Large intestine (tissue), 3 donors: ENCODE measurements around the gene FTO. TPM values are rescaled to one million over a fixed set of nuclear protein-coding genes. Genes with fewer than 3 reads are reported as not detected.

Experiments used
- DNase-seq, 2 donors: peaks; one replicate each; pipeline versions ENCODE4 v3.0.0 to v3.0.0-alpha.2; 2013
- H3K27ac ChIP-seq: one replicate; pipeline ENCODE4 v1.5.1; 2013; ENCODE audit warnings: low read length
- H3K27me3 ChIP-seq: 2 replicates; pipeline ENCODE4 v1.6.1; 2013; ENCODE audit warnings: low read length; ENCODE audit not compliant: control insufficient read depth, insufficient read depth
- H3K36me3 ChIP-seq: 2 replicates; pipeline ENCODE4 v1.6.1; 2013; ENCODE audit warnings: low read length; ENCODE audit not compliant: control insufficient read depth, insufficient read depth
- H3K4me1 ChIP-seq: one replicate; pipeline ENCODE4 v1.6.1; 2013; ENCODE audit warnings: low read length; ENCODE audit not compliant: control insufficient read depth, insufficient read depth
- H3K4me3 ChIP-seq: one replicate; pipeline ENCODE4 v1.5.1; 2013; ENCODE audit warnings: low read length
- H3K9me3 ChIP-seq: one replicate; pipeline ENCODE4 v1.6.1; 2013; ENCODE audit warnings: mild to moderate bottlenecking, low read depth, low read length, moderate library complexity; ENCODE audit not compliant: control insufficient read depth
- whole genome bisulfite sequencing: methylation state at CpG from one replicate; pipeline ENCODE4 v1.1.5; 2013; ENCODE audit warnings: low lambda C conversion rate; ENCODE audit not compliant: insufficient coverage; 5-methylcytosine and 5-hydroxymethylcytosine counted together
- polyA plus RNA-seq: library from polyadenylated mRNA; unstranded; fragments of 120-200 nt; gene quantifications from one replicate; pipeline ENCODE4 v1.2.1, GENCODE V29; 2013

FTO gene
- polyA plus RNA-seq, 1 donor: 43.1 TPM

- no CpG with 5 or more reads among the region's 3 CpGs for WGBS
- Histone ChIP-seq H3K4me3 (no peak overlapping the region), H3K36me3 (peaks cover 3% of the 10 kb centered on the region), H3K4me1 (no peaks in the 10 kb centered on the region), H3K27ac (no peak overlapping the region), H3K9me3 (no peaks in the 10 kb centered on the region), H3K27me3 (no peaks in the 10 kb centered on the region)
- DNase-seq: no peak
These were observed 204.8 kb downstream of the FTO start for GRCh38 chr16:53908731-53909130.

- H3K36me3 ChIP-seq: no peaks in the 10 kb centered on the region
- WGBS: 100% methylated on average over 3 of the region's 7 CpGs
- H3K9me3 ChIP-seq: no peaks in the 10 kb centered on the region
- H3K4me3 ChIP-seq: no peak overlapping the region
- no peaks in the 10 kb centered on the region for H3K27me3 ChIP-seq
- DNase-seq: no peak
- H3K4me1 ChIP-seq: no peaks in the 10 kb centered on the region
- H3K27ac ChIP-seq: no peak overlapping the region
These were observed 207.0 kb downstream of the FTO start for GRCh38 chr16:53910990-53911389.

DNA sequence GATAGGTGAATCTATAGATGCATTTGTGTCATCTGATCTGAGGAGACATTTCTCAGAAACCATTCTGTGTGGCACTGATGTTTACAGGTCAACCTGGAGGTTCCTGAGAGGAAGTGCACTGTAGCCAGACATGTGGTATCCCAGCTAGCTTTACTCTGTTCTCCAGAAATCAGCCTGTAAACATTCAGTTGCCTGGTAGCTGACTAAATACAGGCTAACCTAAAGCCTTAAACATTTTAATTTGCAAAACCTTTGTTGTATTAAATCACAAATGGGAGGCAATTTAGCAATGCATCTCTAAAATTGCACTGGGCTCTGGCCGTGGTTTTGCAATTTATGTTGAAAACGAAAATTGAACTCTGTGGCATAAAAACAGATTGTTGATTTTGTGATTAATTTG, 207.6 kb downstream of the FTO start:
- H3K27ac ChIP-seq: no peak overlapping the region
- no peaks in the 10 kb centered on the region for H3K4me1 ChIP-seq
- H3K9me3 ChIP-seq: no peaks in the 10 kb centered on the region
- no peak for DNase-seq
- H3K36me3 ChIP-seq: no peaks in the 10 kb centered on the region
- no peaks in the 10 kb centered on the region for H3K27me3 ChIP-seq
- H3K4me3 ChIP-seq: no peak overlapping the region
- 57% methylated on average over 2 of the region's 2 CpGs for WGBS

- no peaks in the 10 kb centered on the region for H3K36me3 ChIP-seq
- H3K27ac ChIP-seq: no peak overlapping the region
- DNase-seq: peak; percentile 36 to 51
- H3K27me3 ChIP-seq: no peaks in the 10 kb centered on the region
- H3K4me3 ChIP-seq: no peak overlapping the region
- WGBS: no CpG with 5 or more reads among the region's 2 CpGs
- no peaks in the 10 kb centered on the region for H3K4me1 ChIP-seq
- H3K9me3 ChIP-seq: no peaks in the 10 kb centered on the region
These were observed 208.2 kb downstream of the FTO start for GRCh38 chr16:53912155-53912554.

- Histone ChIP-seq H3K4me1 (no peaks in the 10 kb centered on the region), H3K27ac (no peak overlapping the region), H3K4me3 (no peak overlapping the region), H3K9me3 (no peaks in the 10 kb centered on the region), H3K36me3 (no peaks in the 10 kb centered on the region), H3K27me3 (no peaks in the 10 kb centered on the region)
- no peak for DNase-seq
- WGBS: no CpG with 5 or more reads among the region's 7 CpGs
These were observed 209.3 kb downstream of the FTO start for GRCh38 chr16:53913099-53913870.

DNA sequence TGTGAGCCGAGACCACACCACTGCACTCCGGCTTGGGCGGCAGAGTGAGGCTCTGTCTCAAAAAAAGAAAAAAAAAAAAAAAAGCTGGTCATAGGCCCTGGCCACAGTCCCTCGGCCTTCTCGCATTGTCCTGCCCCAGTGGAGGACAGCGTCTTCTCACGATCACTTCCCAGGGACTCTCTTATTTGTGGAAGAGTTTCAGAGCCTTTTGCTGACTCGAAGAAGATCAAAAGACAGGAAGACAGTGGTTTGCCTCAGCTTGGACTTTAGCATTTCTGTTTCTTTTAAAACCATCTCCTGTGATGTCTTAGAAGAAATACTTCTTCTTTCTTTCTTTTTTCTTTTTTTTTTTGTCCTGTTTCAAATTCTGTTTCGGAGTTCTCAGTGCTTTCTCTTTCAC, 210.0 kb downstream of the FTO start:
- Histone ChIP-seq H3K27me3 (no peaks in the 10 kb centered on the region), H3K4me1 (no peaks in the 10 kb centered on the region), H3K4me3 (no peak overlapping the region), H3K36me3 (no peaks in the 10 kb centered on the region), H3K27ac (no peak overlapping the region), H3K9me3 (no peaks in the 10 kb centered on the region)
- WGBS: 96% methylated on average over 5 of the region's 9 CpGs
- no peak for DNase-seq

DNA sequence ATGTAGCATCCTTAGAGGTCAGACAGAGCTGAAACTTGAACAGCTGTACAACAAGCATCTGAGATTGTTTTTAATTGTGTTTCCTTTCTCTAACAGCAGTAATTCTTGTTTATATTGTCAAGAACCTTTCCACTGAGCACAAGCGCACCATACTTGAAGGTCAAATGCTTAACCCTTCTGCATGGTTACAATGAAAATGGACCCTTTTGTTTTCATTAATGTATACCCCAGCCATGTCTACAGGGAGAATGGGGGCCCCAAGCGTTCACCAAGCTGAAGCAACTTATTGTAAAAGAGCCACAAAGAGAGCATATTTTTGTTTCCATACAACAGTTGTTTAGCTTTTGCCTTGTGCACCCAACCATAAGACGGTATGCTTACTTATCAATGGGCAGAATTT, 210.8 kb downstream of the FTO start:
- Histone ChIP-seq H3K36me3 (no peaks in the 10 kb centered on the region), H3K27ac (no peak overlapping the region), H3K4me1 (no peaks in the 10 kb centered on the region), H3K27me3 (no peaks in the 10 kb centered on the region), H3K4me3 (no peak overlapping the region), H3K9me3 (no peaks in the 10 kb centered on the region)
- no peak for DNase-seq
- WGBS: no CpG with 5 or more reads among the region's 3 CpGs

DNA sequence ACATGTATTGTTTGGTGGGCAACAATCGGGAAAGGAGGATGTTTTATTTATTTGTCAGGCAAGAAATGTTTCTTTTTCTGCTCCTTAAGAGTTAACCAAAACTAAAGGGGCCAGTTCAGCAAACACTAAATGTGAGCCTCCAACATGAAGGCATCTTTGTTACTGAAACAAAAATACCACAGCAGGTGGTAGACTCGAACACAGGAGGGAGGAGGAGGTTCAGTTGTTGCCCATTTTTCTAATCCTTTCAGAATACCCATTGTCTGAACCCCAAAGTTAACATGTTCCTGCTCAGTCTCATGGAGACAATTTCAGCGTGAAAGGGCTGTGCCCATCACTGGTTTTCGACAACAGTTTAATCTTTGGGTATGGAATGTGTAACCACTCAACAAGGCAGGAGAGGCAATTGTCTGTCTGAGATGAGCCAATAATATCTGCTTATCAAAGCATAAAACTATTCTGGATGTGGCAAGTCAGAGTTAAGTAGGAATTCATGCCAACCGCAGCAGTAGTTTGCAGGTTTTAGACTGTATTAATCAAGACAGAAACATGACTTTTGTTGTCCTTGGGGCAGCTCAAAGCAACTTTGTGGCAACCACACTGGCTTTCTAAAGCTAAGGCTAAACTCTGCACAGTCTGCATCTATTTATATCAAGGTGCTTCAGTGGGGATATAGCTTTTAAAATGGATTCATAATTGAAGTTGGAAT, 211.7 kb downstream of the FTO start:
- Histone ChIP-seq H3K36me3 (no peaks in the 10 kb centered on the region), H3K4me3 (no peak overlapping the region), H3K4me1 (no peaks in the 10 kb centered on the region), H3K27ac (no peak overlapping the region), H3K27me3 (no peaks in the 10 kb centered on the region), H3K9me3 (no peaks in the 10 kb centered on the region)
- 100% methylated on average over 1 of the region's 5 CpGs for WGBS
- no peak for DNase-seq

GRCh38 chr16:53920988-53921387, 217.0 kb downstream of the FTO start:
- no peaks in the 10 kb centered on the region for H3K36me3 ChIP-seq
- WGBS: 85% methylated on average over 2 of the region's 3 CpGs
- DNase-seq: no peak
- H3K27me3 ChIP-seq: no peaks in the 10 kb centered on the region
- peaks cover 16% of the 10 kb centered on the region for H3K4me1 ChIP-seq
- no peak overlapping the region for H3K4me3 ChIP-seq
- no peak overlapping the region for H3K27ac ChIP-seq
- H3K9me3 ChIP-seq: no peaks in the 10 kb centered on the region

DNA sequence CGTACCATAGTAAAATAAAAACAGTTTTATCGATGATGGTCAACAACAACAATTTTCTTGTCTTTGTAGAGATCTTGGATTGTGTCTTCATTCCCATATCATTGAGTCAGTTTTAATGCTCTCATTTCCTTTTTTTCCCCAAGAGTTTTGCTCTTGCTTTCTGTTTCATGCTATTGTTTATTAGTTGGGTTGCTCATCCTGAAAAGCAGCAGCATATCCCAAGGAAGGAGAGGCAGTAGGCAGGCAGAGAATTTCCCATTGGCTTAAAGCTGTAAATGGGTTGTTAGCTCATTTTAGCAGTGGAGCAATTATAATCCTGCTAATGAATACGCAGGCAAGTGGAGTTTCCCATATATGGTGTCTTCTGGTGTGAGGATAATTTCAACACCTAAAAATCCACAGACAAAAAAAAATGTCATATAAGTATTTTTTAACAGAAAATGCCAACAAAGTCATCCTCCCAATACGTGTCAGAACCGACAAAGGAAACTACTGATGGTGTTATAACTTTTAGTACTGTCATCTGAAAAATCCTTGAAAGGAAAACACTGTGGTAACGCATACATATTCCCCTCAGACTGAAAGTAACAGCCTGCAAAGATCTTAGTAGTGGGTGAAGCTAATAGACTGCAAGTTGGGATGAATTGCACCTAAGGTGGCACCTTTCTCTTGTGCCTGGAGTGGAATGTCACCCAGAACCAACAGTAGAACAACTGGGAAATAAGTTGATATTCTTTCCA, 218.3 kb downstream of the FTO start:
- no peak for DNase-seq
- 95% methylated on average over 4 of the region's 6 CpGs for WGBS
- peaks cover 16% of the 10 kb centered on the region for H3K4me1 ChIP-seq

More for the DNA sequence above, 218.3 kb downstream of the FTO start:
- Histone ChIP-seq H3K4me3 (no peak overlapping the region), H3K27me3 (no peaks in the 10 kb centered on the region), H3K36me3 (no peaks in the 10 kb centered on the region), H3K27ac (no peak overlapping the region), H3K9me3 (no peaks in the 10 kb centered on the region)
